ENCODE data around the gene FOXC1. TPM values are rescaled to one million over a fixed set of nuclear protein-coding genes. Genes with fewer than 3 reads are reported as not detected.
A peak's percentile ranks its signal among the peaks of the same experiment; 100 is the strongest.

Gene FOXC1
- total and polyA plus RNA-seq, 2 donors from 2014 or later = 18.0 to 58.5 TPM

- Histone ChIP-seq H3K36me3 (ENCODE audit: control insufficient read depth in 2 of 3, insufficient read depth in 3 of 3, low read length in 3 of 3) (peaks cover 0 to 3% (median 0%) of the 10 kb centered on the region in 3 donors), H3K27me3 (ENCODE audit: control insufficient read depth, insufficient read depth, low read length) (peaks cover 5% of the 10 kb centered on the region), H3K9me3 (ENCODE audit: control insufficient read depth in 2 of 3, insufficient read depth in 1 of 3, low read length in 3 of 3) (no peaks in the 10 kb centered on the region), H3K9ac (ENCODE audit: low read length in 3 of 3) (peak overlapping the region in 1 of 3 donors; percentile 51), H3K4me1 (ENCODE audit: control insufficient read depth in 2 of 3, insufficient read depth in 2 of 3, low read depth in 1 of 3, low read length in 3 of 3) (peaks cover 0 to 2% (median under 1%) of the 10 kb centered on the region in 3 donors), H3K4me3 (ENCODE audit: low read length in 3 of 3) (peak overlapping the region in 2 of 3 donors; percentile 6 to 12), H3K27ac (ENCODE audit: low read depth in 2 of 2, low read length in 2 of 2) (peak overlapping the region; percentile 32 to 71)
- TF ChIP-seq CTCF (IDR thresholded peaks at IDR 0.05; ENCODE audit: borderline replicate concordance, extremely low read depth, insufficient read depth) = no peak
- intact Hi-C loops (cut with DNase I) = no loop called here
- DNase-seq = peak; percentile 67 to 76 (median 71)
- FAIRE-seq = no peak
Measured at GRCh38 chr6:1616701-1617463, 7.2 kb downstream of the FOXC1 start.

GRCh38 chr6:1617466-1618310, 8.0 kb downstream of the FOXC1 start:
- Histone ChIP-seq H3K9me3 (ENCODE audit: control insufficient read depth in 2 of 3, insufficient read depth in 1 of 3, low read length in 3 of 3) (no peaks in the 10 kb centered on the region), H3K27me3 (ENCODE audit: control insufficient read depth, insufficient read depth, low read length) (peaks cover 2% of the 10 kb centered on the region), H3K4me3 (ENCODE audit: low read length in 3 of 3) (no peak overlapping the region), H3K9ac (ENCODE audit: low read length in 3 of 3) (peak overlapping the region in 1 of 3 donors; percentile 51), H3K4me1 (ENCODE audit: control insufficient read depth in 2 of 3, insufficient read depth in 2 of 3, low read depth in 1 of 3, low read length in 3 of 3) (peaks cover 0 to 2% (median 0%) of the 10 kb centered on the region in 3 donors), H3K27ac (ENCODE audit: low read depth in 2 of 2, low read length in 2 of 2) (peak overlapping the region; percentile 41 to 57), H3K36me3 (ENCODE audit: control insufficient read depth in 2 of 3, insufficient read depth in 3 of 3, low read length in 3 of 3) (no peaks in the 10 kb centered on the region)
- FAIRE-seq (no peak), DNase-seq (peak in 2 of 5 donors; percentile 53 to 74)
- intact Hi-C loops (cut with DNase I) = no loop called here
- TF ChIP-seq CTCF (IDR thresholded peaks at IDR 0.05; ENCODE audit: borderline replicate concordance, extremely low read depth, insufficient read depth) = no peak

- no peaks in the 10 kb centered on the region for H3K9me3 ChIP-seq (ENCODE audit: control insufficient read depth in 2 of 3, insufficient read depth in 1 of 3, low read length in 3 of 3)
- H3K27me3 ChIP-seq (ENCODE audit: control insufficient read depth, insufficient read depth, low read length) = peaks cover 5% of the 10 kb centered on the region
- H3K4me1 ChIP-seq (ENCODE audit: control insufficient read depth in 2 of 3, insufficient read depth in 2 of 3, low read depth in 1 of 3, low read length in 3 of 3) = peaks cover 0 to 2% (median 0%) of the 10 kb centered on the region in 3 donors
- peak overlapping the region in 1 of 3 donors; percentile 44 for H3K9ac ChIP-seq (ENCODE audit: low read length in 3 of 3)
- no peaks in the 10 kb centered on the region for H3K36me3 ChIP-seq (ENCODE audit: control insufficient read depth in 2 of 3, insufficient read depth in 3 of 3, low read length in 3 of 3)
- TF ChIP-seq CTCF (IDR thresholded peaks at IDR 0.05; ENCODE audit: borderline replicate concordance, extremely low read depth, insufficient read depth) = no peak
- intact Hi-C loops (cut with DNase I) = no loop called here
- peak in 4 of 5 donors; percentile 27 to 62 (median 34) for DNase-seq
- H3K27ac ChIP-seq (ENCODE audit: low read depth in 2 of 2, low read length in 2 of 2) = peak overlapping the region; percentile 41 to 57
- FAIRE-seq = no peak
- no peak overlapping the region for H3K4me3 ChIP-seq (ENCODE audit: low read length in 3 of 3)
Measured at GRCh38 chr6:1618311-1619097, 8.8 kb downstream of the FOXC1 start.
